Upper lobe of left lung (tissue), 4 donors: ENCODE data around the gene CCDC71L.

ENCODE experiments used
- CTCF ChIP-seq, 6 experiments: fragments of 450-650 bp in 4 of 6; fragments of 200-600 bp in 2 of 6; sonication (generic) in 2 of 6; IDR thresholded peaks; one replicate each; pipeline ENCODE4 v1.5.1; 2016 to 2019; ENCODE audit warnings: antibody characterized with exemption in 6 of 6
- EP300 ChIP-seq, 4 donors: sonication (generic); formaldehyde crosslinking; IDR thresholded peaks; one replicate each; pipeline ENCODE4 v1.5.1; 2017; ENCODE audit warnings: antibody characterized with exemption in 4 of 4, control low read depth in 2 of 4
- POLR2A ChIP-seq, 4 donors: fragments of 450-650 bp; IDR thresholded peaks; one replicate each; pipeline ENCODE4 v1.5.1; 2016 to 2017; ENCODE audit warnings: antibody characterized with exemption in 4 of 4, mild to moderate bottlenecking in 2 of 4

- TF ChIP-seq CTCF (IDR thresholded peaks at IDR 0.05), result no peak
- TF ChIP-seq POLR2A (IDR thresholded peaks at IDR 0.05), result no peak
- TF ChIP-seq EP300 (IDR thresholded peaks at IDR 0.05), result no peak
Measured at GRCh38 chr7:106630648-106631047, 30.3 kb downstream of the CCDC71L start.
